RWPE1 (cell line): ENCODE data around the gene UTS2R.
"Not testable (repeated sequence)": the region's sequence is repeated elsewhere in the genome, so short reads cannot be mapped to it uniquely, and the experiment has no call there.

Experiments used
- CTCF ChIA-PET: fragments of 350-600 bp; sonication (Branson Sonifier 250); formaldehyde crosslinking; extraction: SDS; loops from one replicate; lab custom pipeline; 2021; lab: Yijun Ruan, JAX
- POLR2A ChIA-PET: fragments of 400-600 bp; formaldehyde crosslinking; extraction: SDS; loops from one replicate; lab custom pipeline; 2020; ENCODE audit warnings: antibody characterized with exemption; ENCODE audit not compliant: low non-redundant PET; lab: Yijun Ruan, JAX
- DNase-seq: peaks from one replicate; pipeline ENCODE4 v3.0.0; 2012; ENCODE audit warnings: low spot score
- H3K27ac ChIP-seq: fragments of 450-650 bp; 2 replicates; pipeline ENCODE4 v1.5.1; 2017
- TF ChIP-seq, protein P1 (sequence below): fragments of 450-650 bp; conservative IDR thresholded peaks from 2 replicates; pipeline ENCODE4 v1.5.1; 2017; ENCODE audit warnings: low read depth, mild to moderate bottlenecking

Gene UTS2R

DNA sequence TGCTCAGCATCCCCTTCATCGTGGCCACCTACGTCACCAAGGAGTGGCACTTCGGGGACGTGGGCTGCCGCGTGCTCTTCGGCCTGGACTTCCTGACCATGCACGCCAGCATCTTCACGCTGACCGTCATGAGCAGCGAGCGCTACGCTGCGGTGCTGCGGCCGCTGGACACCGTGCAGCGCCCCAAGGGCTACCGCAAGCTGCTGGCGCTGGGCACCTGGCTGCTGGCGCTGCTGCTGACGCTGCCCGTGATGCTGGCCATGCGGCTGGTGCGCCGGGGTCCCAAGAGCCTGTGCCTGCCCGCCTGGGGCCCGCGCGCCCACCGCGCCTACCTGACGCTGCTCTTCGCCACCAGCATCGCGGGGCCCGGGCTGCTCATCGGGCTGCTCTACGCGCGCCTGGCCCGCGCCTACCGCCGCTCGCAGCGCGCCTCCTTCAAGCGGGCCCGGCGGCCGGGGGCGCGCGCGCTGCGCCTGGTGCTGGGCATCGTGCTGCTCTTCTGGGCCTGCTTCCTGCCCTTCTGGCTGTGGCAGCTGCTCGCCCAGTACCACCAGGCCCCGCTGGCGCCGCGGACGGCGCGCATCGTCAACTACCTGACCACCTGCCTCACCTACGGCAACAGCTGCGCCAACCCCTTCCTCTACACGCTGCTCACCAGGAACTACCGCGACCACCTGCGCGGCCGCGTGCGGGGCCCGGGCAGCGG is 3.2 kb downstream of the UTS2R start:
- POLR2A ChIA-PET, result no interaction called here
- no peak for DNase-seq

DNA sequence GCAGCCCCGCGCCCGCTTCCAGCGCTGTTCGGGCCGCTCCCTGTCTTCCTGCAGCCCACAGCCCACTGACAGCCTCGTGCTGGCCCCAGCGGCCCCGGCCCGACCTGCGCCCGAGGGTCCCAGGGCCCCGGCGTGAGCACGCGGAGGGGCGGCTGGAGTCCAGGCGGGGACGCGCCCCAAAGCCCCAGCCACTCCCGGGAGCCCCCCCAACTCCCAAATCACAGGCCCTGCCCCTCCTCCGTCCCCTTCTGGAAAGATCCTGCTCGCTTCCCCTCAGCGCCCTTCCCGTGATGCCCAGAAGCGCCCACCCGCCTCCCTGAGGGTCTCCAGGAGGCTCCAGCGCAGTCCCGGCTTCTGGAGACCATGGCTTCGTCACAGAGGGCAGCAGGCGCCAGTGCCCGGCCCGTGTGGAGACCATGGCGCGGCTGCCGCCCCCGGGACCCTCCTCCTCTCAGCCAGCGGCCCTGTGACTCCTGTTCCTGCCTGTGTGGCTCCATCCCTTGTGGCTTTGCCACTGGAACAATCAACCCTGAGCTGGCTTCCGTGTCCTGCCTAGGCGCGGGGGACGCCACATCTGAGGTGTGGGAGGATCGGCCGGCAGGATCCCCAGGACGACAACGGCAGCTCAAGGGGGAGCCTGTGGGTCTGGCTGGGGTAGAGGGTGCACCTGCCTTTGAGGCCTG is 3.9 kb downstream of the UTS2R start:
- ChIA-PET POLR2A (no interaction called here), CTCF (interaction anchor here (0.5 kb wide), 1 partner anchor 41 kb away, joined by 3 read pairs; no protein-coding TSS in a partner anchor)
- no peak for DNase-seq
- H3K27ac ChIP-seq, result no peak overlapping the region
- TF ChIP-seq, protein P1, sequence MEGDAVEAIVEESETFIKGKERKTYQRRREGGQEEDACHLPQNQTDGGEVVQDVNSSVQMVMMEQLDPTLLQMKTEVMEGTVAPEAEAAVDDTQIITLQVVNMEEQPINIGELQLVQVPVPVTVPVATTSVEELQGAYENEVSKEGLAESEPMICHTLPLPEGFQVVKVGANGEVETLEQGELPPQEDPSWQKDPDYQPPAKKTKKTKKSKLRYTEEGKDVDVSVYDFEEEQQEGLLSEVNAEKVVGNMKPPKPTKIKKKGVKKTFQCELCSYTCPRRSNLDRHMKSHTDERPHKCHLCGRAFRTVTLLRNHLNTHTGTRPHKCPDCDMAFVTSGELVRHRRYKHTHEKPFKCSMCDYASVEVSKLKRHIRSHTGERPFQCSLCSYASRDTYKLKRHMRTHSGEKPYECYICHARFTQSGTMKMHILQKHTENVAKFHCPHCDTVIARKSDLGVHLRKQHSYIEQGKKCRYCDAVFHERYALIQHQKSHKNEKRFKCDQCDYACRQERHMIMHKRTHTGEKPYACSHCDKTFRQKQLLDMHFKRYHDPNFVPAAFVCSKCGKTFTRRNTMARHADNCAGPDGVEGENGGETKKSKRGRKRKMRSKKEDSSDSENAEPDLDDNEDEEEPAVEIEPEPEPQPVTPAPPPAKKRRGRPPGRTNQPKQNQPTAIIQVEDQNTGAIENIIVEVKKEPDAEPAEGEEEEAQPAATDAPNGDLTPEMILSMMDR, result no peak

More for the DNA sequence above, 3.2 kb downstream of the UTS2R start:
- no peak overlapping the region for H3K27ac ChIP-seq
- TF ChIP-seq, protein P1, result no peak
- CTCF ChIA-PET, result no interaction called here

DNA sequence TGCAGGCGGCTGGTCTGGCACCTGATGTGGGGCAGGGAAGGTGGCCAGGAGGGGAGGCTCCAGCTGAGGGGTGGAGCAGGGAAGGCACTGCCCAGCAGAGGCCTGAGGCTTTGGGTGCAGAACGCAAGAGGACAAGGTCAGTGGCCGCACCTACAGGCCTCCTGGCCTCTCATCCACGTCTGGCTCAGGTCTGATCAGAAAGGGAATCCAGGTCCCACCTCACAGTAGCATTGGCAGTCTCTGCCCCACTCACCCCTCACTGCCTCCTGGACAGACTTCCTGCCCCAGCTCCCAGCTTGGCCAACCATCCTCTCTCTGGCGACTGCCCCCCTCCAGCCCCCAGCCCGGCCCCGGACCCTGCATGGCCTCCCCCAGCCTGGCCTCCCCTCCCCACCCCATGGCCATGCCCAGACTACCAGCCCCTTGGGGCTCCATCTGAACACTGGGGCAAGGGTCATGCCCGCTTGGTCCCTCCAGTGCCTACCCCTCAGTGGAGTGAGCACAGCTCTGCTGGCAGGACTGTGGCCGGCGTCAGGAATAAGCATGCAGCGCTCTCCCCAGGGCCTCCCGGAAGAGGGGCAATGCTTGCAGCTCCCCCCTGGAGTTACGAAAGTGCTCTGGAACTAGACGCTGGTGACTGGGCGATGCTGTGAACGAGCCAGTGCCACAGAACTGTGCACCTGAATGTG is 4.6 kb downstream of the UTS2R start:
- DNase-seq, result no peak
- ChIA-PET CTCF (interaction anchor here (0.5 kb wide), 1 partner anchor 40 kb away, joined by 3 read pairs; no protein-coding TSS in a partner anchor), POLR2A (no interaction called here)
- TF ChIP-seq, protein P1, result no peak
- H3K27ac ChIP-seq, result no peak overlapping the region

DNA sequence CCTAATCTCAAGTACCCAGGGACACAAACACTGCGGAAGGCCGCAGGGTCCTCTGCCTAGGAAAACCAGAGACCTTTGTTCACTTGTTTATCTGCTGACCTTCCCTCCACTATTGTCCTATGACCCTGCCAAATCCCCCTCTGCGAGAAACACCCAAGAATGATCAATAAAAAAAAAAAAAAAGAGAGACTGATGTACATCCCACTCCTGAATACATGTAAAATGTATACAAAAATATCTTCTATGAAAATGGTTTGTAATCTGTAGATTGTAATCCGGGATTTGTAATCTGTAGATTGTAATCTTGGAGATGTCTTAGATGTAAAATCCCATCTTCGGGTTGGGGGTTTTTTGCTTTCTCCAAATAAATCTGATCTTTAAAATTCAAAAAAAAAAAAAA is 5.7 kb downstream of the UTS2R start:
- POLR2A ChIA-PET, CTCF ChIA-PET, DNase-seq, H3K27ac ChIP-seq: not testable (repeated sequence)

DNA sequence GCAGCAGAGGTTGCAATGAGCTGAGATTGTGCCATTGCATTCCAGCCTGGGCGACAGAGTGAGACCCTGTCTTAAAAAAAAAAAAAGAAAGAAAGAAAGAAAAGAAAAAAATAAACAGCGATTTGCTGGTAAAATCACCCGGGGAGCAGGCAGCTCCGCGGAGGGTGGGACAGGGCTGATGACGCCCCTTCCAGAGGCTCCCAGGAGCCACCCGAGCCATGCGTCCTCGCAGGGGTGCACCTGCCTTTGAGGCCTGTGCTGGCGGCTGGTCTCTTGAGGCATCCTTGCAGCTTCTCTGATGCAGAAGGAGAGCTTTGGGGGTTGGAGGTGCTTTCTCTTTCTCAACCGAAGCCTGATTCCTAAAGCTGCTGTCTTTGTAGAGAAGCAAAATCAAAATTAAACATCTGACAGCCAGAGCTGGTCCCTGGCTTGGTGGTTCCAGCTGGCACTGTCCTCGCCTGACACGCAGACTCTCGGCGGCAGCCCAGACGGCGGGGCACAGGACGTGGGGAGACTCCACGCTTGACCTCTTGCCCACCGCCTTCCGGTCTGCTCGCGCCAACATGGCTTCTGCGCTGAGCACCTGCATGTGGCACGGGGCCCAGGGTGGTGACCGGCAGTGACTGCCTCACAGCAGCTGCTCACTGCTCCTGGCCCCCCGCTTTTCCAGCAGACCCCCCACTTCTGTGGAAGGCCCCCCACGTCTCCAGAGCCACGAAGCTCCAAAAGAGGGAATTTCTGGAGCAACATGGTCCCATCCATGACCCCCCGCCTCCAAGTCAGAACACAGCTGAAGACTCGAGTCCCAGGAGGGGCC is 6.6 kb downstream of the UTS2R start:
- CTCF ChIA-PET, result no interaction called here
- DNase-seq, result no peak
- H3K27ac ChIP-seq, result no peak overlapping the region
- POLR2A ChIA-PET, result no interaction called here
- TF ChIP-seq, protein P1, result no peak

DNA sequence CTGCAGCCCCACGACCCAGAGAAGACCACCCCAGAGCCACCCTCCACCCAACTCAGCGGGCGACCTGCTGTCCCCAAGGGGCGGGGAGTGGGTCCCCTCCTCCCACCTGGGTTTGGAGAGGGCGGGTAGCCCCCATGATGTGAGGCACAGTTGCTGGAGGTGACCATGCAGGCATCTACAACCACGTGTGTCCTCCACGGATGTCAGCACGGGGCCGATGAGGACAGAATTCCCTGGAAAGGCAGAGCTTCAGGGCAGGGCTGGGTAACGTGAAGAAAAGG is 7.1 kb downstream of the UTS2R start:
- no peak for DNase-seq
- POLR2A ChIA-PET, result no interaction called here
- CTCF ChIA-PET, result no interaction called here
- TF ChIP-seq, protein P1, result no peak
- no peak overlapping the region for H3K27ac ChIP-seq
